ENCODE results near the gene TSPY2.
"Not testable (repeated sequence)": the region's sequence is repeated elsewhere in the genome, so short reads cannot be mapped to it uniquely, and the experiment has no call there.

TSPY2 gene

GRCh38 chrY:6245923-6246322 is at the start of gene TSPY2:
TSPY2 (plus strand) TSS chrY:6246223; CDS start chrY:6246269, 46 bp downstream.
- not testable (repeated sequence) for FAIRE-seq; DNase-seq (ENCODE audit: insufficient read length, low spot score)

DNA sequence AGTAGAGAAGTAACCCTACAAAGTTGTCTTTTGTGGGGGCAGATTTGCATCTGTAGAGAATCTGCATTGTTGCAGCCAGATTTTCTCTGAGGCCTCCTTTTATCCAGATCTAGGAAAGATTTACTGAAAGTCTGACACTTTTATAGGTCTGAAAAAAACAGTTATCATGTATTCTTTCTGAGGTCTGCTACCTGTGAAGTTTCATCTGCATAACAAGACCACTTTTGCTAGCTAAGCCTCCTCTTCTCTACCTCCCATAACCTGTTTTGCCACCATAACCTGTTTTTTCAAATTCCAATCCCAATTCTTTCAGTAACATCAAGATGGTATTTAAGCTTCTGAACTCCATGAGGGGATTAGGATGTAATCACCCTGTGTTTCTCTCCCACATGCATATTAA is 36.5 kb upstream of the TSPY2 start:
- FAIRE-seq; DNase-seq (ENCODE audit: insufficient read length, low spot score): not testable (repeated sequence)

DNA sequence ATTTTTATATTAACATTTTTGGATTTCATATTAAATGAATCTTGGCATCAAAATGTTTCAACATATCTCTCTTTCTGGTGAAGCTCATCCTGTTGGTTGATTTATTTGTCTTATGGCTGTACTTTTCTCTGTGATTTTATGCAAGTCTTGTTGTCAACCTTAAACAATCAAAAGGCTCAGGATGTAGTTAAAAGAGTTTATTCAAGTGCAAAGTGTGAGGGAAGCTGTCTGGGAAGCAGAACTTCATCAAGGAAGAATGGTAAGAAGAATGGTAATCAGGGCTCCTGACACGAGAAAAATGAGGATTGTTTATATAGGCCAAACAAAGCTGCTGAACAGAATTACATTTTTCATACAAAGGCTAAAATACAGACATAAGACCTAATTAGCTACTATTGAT is 29.0 kb upstream of the TSPY2 start:
- DNase-seq (ENCODE audit: insufficient read length, low spot score); FAIRE-seq: not testable (repeated sequence)

DNA sequence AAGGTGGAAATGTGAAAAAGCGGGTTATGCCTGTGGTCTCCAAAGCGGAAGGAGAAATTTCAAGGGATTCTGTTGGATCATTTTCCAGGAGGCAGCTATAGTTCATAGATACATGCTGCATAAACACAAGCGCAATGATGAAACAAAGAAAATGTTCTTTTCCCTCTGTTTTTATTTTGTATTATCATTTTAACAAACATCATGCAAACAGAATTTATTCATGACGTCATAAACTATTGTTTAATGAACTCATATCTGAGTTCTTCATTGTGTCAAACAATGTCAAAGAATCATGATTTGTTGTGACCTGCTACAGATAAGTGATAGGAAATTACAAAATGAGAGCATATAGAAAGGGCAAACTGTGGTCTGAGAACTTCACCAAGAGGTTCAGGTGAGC is 23.8 kb downstream of the TSPY2 start:
- FAIRE-seq = not testable (repeated sequence)

More for the DNA sequence above, 23.8 kb downstream of the TSPY2 start:
- DNase-seq (ENCODE audit: insufficient read length, low spot score) = not testable (repeated sequence)

Data from H54 (cell line).